ENCODE data around the gene TMEM131.

Gene TMEM131

DNA sequence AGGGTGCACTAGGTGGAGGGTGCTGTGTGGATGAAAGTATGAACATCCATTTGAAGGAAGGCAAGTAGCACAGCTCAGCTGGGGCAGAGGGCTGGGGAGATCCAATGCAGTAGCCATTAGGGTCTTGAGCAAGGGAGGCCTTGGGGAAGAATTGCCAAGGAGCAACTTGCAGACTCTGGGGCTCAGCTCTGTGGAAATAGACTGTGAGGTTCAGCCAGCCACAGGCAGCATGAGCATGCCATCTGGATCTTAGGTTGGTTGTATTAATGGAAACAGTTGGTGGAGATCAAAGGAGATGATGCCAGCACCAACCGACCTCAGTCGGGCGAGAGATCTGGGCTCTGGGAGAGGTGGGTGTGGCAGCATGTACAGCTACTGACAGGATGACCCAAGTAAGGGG is 276.8 kb downstream of the TMEM131 start:
- H3K4me1 ChIP-seq = no peaks in the 10 kb centered on the region
- H3K36me3 ChIP-seq = no peaks in the 10 kb centered on the region
- TF ChIP-seq, protein P1, sequence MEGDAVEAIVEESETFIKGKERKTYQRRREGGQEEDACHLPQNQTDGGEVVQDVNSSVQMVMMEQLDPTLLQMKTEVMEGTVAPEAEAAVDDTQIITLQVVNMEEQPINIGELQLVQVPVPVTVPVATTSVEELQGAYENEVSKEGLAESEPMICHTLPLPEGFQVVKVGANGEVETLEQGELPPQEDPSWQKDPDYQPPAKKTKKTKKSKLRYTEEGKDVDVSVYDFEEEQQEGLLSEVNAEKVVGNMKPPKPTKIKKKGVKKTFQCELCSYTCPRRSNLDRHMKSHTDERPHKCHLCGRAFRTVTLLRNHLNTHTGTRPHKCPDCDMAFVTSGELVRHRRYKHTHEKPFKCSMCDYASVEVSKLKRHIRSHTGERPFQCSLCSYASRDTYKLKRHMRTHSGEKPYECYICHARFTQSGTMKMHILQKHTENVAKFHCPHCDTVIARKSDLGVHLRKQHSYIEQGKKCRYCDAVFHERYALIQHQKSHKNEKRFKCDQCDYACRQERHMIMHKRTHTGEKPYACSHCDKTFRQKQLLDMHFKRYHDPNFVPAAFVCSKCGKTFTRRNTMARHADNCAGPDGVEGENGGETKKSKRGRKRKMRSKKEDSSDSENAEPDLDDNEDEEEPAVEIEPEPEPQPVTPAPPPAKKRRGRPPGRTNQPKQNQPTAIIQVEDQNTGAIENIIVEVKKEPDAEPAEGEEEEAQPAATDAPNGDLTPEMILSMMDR (IDR thresholded peaks at IDR 0.05; ENCODE audit: low read depth, low read length) = no peak
- H3K27me3 ChIP-seq = no peaks in the 10 kb centered on the region
- no peak for DNase-seq
- no peak overlapping the region for H3K4me3 ChIP-seq (ENCODE audit: low read depth, low read length)
- H3K9me3 ChIP-seq = no peaks in the 10 kb centered on the region

GRCh38 chr2:97718051-97718882 is 277.5 kb downstream of the TMEM131 start:
- no peak overlapping the region for H3K4me3 ChIP-seq (ENCODE audit: low read depth, low read length)
- no peak for DNase-seq

DNA sequence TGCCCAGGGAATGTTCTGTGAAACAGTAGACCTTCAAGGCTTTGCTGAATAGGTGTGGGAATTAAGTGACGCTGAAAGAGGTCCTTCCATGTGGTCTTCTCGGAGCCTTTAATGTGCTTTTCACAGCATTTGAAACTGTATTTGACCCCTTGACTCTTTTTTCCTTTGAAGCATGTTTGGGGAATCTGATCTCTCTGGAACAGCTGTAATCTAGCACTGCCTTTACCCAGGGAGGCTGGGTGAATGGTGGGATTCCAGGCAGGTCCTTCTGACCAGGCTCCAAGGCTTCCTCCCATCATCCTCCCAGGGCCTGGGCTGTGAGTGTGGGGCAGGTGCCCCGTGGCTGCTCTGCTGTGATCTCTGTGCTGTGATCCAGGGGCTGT is 278.1 kb downstream of the TMEM131 start:
- TF ChIP-seq, protein P1 (IDR thresholded peaks at IDR 0.05; ENCODE audit: low read depth, low read length) = no peak
- no peak for DNase-seq
- no peak overlapping the region for H3K4me3 ChIP-seq (ENCODE audit: low read depth, low read length)
- H3K9me3 ChIP-seq = no peaks in the 10 kb centered on the region
- no peaks in the 10 kb centered on the region for H3K4me1 ChIP-seq
- no peaks in the 10 kb centered on the region for H3K36me3 ChIP-seq
- no peaks in the 10 kb centered on the region for H3K27me3 ChIP-seq

More at GRCh38 chr2:97718051-97718882, 277.5 kb downstream of the TMEM131 start:
- Histone ChIP-seq H3K4me1 (no peaks in the 10 kb centered on the region), H3K27me3 (no peaks in the 10 kb centered on the region), H3K36me3 (no peaks in the 10 kb centered on the region), H3K9me3 (no peaks in the 10 kb centered on the region)
- TF ChIP-seq, protein P1 (IDR thresholded peaks at IDR 0.05; ENCODE audit: low read depth, low read length) = no peak

DNA sequence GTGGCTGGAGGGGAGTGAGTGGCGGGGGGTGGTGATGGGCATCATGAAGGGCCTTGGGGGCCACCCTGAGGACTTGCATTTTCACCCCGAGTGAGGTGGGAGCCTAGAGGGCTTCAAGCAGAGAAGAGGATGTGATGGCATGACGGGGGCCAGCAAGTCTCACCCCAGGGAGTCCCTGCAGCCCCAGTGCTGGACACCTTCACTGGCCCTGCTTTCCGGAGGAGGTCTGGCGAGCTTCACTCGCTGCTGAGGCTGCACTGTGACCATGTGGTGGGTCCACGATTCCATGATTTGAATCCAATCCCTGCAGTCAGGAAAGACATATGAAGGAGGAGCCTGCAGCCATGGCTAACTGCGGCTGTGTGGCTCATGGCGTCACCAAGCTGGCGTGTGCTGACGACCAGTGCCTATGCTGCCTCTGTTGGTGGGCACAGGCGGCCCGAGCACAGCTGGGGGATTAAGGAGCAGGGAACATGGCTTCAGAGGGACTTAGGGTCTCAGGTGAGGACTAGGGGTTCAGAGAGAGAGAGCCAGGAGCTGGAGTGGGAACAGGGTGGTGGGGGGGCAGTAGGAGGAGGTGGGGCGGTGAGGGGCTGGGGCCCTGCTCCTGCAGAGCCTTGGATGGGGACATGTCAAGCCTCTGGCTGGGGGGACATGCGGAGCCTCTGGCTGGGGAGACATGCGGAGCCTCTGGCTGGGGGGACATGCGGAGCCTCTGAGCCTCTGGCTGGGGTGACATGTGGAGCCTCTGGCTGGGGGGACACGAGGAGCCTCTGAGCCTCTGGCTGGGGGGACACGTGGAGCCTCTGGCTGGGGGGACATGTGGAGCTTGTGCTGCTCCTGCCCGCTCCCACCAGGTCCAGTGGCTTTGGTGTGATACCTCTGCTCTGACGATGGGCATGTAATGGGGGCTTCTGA is 278.8 kb downstream of the TMEM131 start:
- no peak for DNase-seq
- Histone ChIP-seq H3K27me3 (no peaks in the 10 kb centered on the region), H3K4me3 (ENCODE audit: low read depth, low read length) (no peak overlapping the region), H3K4me1 (no peaks in the 10 kb centered on the region), H3K36me3 (no peaks in the 10 kb centered on the region), H3K9me3 (no peaks in the 10 kb centered on the region)
- TF ChIP-seq, protein P1 (IDR thresholded peaks at IDR 0.05; ENCODE audit: low read depth, low read length) = no peak

DNA sequence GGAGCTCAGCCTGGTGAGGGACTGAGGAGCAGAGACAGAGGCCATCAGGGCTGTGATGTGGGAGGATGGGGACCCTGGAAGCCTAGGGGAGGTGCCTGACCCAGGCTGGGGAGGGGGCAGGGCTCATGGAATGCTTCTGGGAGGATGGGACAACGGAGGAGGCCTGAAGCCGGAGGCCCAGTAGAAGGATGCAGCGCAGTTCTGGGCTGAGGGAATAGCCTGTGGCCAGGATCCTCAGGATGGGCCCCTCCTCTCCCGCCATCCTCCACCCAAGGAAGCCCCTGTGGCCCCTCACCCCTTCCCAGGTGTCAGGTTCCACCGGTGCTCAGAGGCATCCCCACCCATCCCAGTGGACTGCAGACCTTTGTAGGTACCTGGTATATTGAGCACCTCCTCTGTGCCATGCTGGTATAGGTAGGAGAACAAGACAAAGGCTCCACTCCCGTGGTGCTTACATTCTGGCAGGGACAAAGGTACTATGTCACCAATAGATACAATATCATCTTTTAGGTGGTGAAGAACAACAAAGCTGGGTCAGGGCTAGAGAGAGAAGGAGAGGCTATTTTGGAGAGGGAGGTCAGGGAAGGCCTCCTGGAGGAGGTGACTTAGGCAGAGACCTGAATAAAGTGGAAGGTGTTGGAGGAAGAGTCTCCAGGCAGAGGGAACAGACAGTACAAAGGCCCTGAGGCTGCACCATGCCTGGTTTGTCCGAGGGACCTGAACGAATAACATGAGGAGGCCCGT is 279.6 kb downstream of the TMEM131 start:
- no peak for DNase-seq
- TF ChIP-seq, protein P1 (IDR thresholded peaks at IDR 0.05; ENCODE audit: low read depth, low read length) = no peak
- no peak overlapping the region for H3K4me3 ChIP-seq (ENCODE audit: low read depth, low read length)
- no peaks in the 10 kb centered on the region for H3K9me3 ChIP-seq
- H3K4me1 ChIP-seq = no peaks in the 10 kb centered on the region
- no peaks in the 10 kb centered on the region for H3K27me3 ChIP-seq
- no peaks in the 10 kb centered on the region for H3K36me3 ChIP-seq
